ENCODE results near the gene DIPK1B. TPM values are rescaled to one million over a fixed set of nuclear protein-coding genes. Genes with fewer than 3 reads are reported as not detected.
A peak's percentile ranks its signal among the peaks of the same experiment; 100 is the strongest.

The DIPK1B gene
- polyA plus RNA-seq, 6 donors from 2014 or later, result 0.91 to 71.6 (median 15.1) TPM

GRCh38 chr9:136740069-136740468, 27.7 kb downstream of the DIPK1B start:
- DNase-seq, result no peak
- peak overlapping the region in 2 of 6 donors; percentile 54 to 95 for H3K27ac Mint-ChIP-seq
- peak overlapping the region; percentile 74 to 95 (median 87) for H3K4me3 Mint-ChIP-seq
- H3K9me3 Mint-ChIP-seq, result no peaks in the 10 kb centered on the region
- H3K4me1 Mint-ChIP-seq, result peaks cover 35 to 60% (median 54%) of the 10 kb centered on the region in 3 donors
- H3K27me3 Mint-ChIP-seq, result no peaks in the 10 kb centered on the region
- no peak for ATAC-seq (ENCODE audit: low read depth in 2 of 2)
- peaks cover 0 to 14% of the 10 kb centered on the region in 2 donors for H3K36me3 Mint-ChIP-seq

- ATAC-seq (ENCODE audit: low read depth in 2 of 2), result no peak
- Mint-ChIP-seq H3K36me3 (peaks cover 0 to 14% of the 10 kb centered on the region in 2 donors), H3K9me3 (no peaks in the 10 kb centered on the region), H3K4me1 (peaks cover 36 to 60% (median 54%) of the 10 kb centered on the region in 3 donors), H3K27ac (peak overlapping the region in 4 of 6 donors; percentile 52 to 95 (median 70)), H3K27me3 (no peaks in the 10 kb centered on the region), H3K4me3 (peak overlapping the region; percentile 74 to 95 (median 87))
- DNase-seq, result no peak
Observed at GRCh38 chr9:136740491-136740890, 28.1 kb downstream of the DIPK1B start.

- H3K4me1 Mint-ChIP-seq, result peaks cover 36 to 60% (median 54%) of the 10 kb centered on the region in 3 donors
- no peaks in the 10 kb centered on the region for H3K27me3 Mint-ChIP-seq
- no peaks in the 10 kb centered on the region for H3K9me3 Mint-ChIP-seq
- ATAC-seq (ENCODE audit: low read depth in 2 of 2) (peak; percentile 19 to 20), DNase-seq (no peak)
- peaks cover 0 to 14% of the 10 kb centered on the region in 2 donors for H3K36me3 Mint-ChIP-seq
- peak overlapping the region in 4 of 6 donors; percentile 87 to 95 (median 92) for H3K27ac Mint-ChIP-seq
- H3K4me3 Mint-ChIP-seq, result peak overlapping the region; percentile 85 to 97 (median 94)
Observed at GRCh38 chr9:136740971-136741882, 28.9 kb downstream of the DIPK1B start.

GRCh38 chr9:136741883-136742571, 29.7 kb downstream of the DIPK1B start:
- Mint-ChIP-seq H3K27ac (peak overlapping the region in 4 of 6 donors; percentile 87 to 95 (median 92)), H3K9me3 (no peaks in the 10 kb centered on the region), H3K27me3 (no peaks in the 10 kb centered on the region), H3K4me3 (peak overlapping the region; percentile 85 to 97 (median 94)), H3K36me3 (peaks cover 0 to 14% of the 10 kb centered on the region in 2 donors), H3K4me1 (peaks cover 38 to 64% (median 52%) of the 10 kb centered on the region in 3 donors)
- DNase-seq (peak; percentile 64), ATAC-seq (ENCODE audit: low read depth in 2 of 2) (peak; percentile 70 to 74)

- H3K4me1 Mint-ChIP-seq, result peaks cover 40 to 68% (median 54%) of the 10 kb centered on the region in 3 donors
Observed at GRCh38 chr9:136742591-136743391, 30.4 kb downstream of the DIPK1B start, which contains the start of gene LCN10. Gene LCN10 (minus strand): TSS chr9:136742940. CDS start chr9:136742903, 37 bp downstream.

GRCh38 chr9:136743639-136744211, 31.4 kb downstream of the DIPK1B start:
- no peaks in the 10 kb centered on the region for H3K9me3 Mint-ChIP-seq
- H3K27me3 Mint-ChIP-seq, result no peaks in the 10 kb centered on the region
- peaks cover 41 to 69% (median 56%) of the 10 kb centered on the region in 3 donors for H3K4me1 Mint-ChIP-seq
- H3K36me3 Mint-ChIP-seq, result peaks cover 0 to 7% of the 10 kb centered on the region in 2 donors
- DNase-seq, result no peak
- ATAC-seq (ENCODE audit: low read depth in 2 of 2), result no peak
- peak overlapping the region; percentile 47 to 97 (median 90) for H3K4me3 Mint-ChIP-seq
- peak overlapping the region in 3 of 6 donors; percentile 41 to 87 (median 78) for H3K27ac Mint-ChIP-seq

More at GRCh38 chr9:136742591-136743391, 30.4 kb downstream of the DIPK1B start, which contains the start of gene LCN10:
- peak within 1 kb of the TSS in 5 of 6 donors; percentile 69 to 95 (median 88) for H3K27ac Mint-ChIP-seq
- H3K27me3 Mint-ChIP-seq, result no peaks in the 10 kb centered on the region
- ATAC-seq (ENCODE audit: low read depth in 2 of 2) (peak; percentile 7 to 11), DNase-seq (no peak)
- H3K9me3 Mint-ChIP-seq, result no peaks in the 10 kb centered on the region
- H3K36me3 Mint-ChIP-seq, result peaks cover 0 to 14% of the 10 kb centered on the region in 2 donors
- H3K4me3 Mint-ChIP-seq, result peak within 1 kb of the TSS; percentile 85 to 97 (median 94)

GRCh38 chr9:136744773-136745172, 32.4 kb downstream of the DIPK1B start:
- Mint-ChIP-seq H3K27me3 (no peaks in the 10 kb centered on the region), H3K9me3 (peaks cover 0 to 1% (median 0%) of the 10 kb centered on the region in 7 donors), H3K27ac (peak overlapping the region in 1 of 6 donors; percentile 66), H3K4me3 (peak overlapping the region in 1 of 8 donors; percentile 45), H3K36me3 (no peaks in the 10 kb centered on the region), H3K4me1 (peaks cover 42 to 71% (median 57%) of the 10 kb centered on the region in 3 donors)
- DNase-seq (no peak), ATAC-seq (ENCODE audit: low read depth in 2 of 2) (no peak)

- DNase-seq (no peak), ATAC-seq (ENCODE audit: low read depth in 2 of 2) (no peak)
- no peaks in the 10 kb centered on the region for H3K27me3 Mint-ChIP-seq
- H3K4me1 Mint-ChIP-seq, result peaks cover 45 to 75% (median 60%) of the 10 kb centered on the region in 3 donors
- peak overlapping the region in 2 of 6 donors; percentile 19 to 66 for H3K27ac Mint-ChIP-seq
- no peak overlapping the region for H3K4me3 Mint-ChIP-seq
- no peaks in the 10 kb centered on the region for H3K36me3 Mint-ChIP-seq
- peaks cover 0 to 5% (median 2%) of the 10 kb centered on the region in 7 donors for H3K9me3 Mint-ChIP-seq
Observed at GRCh38 chr9:136745389-136746154, 33.2 kb downstream of the DIPK1B start.

GRCh38 chr9:136746155-136746490, 33.8 kb downstream of the DIPK1B start:
- no peak overlapping the region for H3K4me3 Mint-ChIP-seq
- H3K36me3 Mint-ChIP-seq, result no peaks in the 10 kb centered on the region
- no peak for ATAC-seq (ENCODE audit: low read depth in 2 of 2)
- peaks cover 45 to 75% (median 64%) of the 10 kb centered on the region in 3 donors for H3K4me1 Mint-ChIP-seq
- H3K27ac Mint-ChIP-seq, result peak overlapping the region in 1 of 6 donors; percentile 26
- no peak for DNase-seq
- H3K27me3 Mint-ChIP-seq, result no peaks in the 10 kb centered on the region
- peaks cover 0 to 9% (median 2%) of the 10 kb centered on the region in 7 donors for H3K9me3 Mint-ChIP-seq

GRCh38 chr9:136746621-136747020, 34.2 kb downstream of the DIPK1B start:
- H3K4me3 Mint-ChIP-seq, result peak overlapping the region in 1 of 8 donors; percentile 37
- H3K36me3 Mint-ChIP-seq, result peaks cover 0 to under 1% of the 10 kb centered on the region in 2 donors
- H3K27ac Mint-ChIP-seq, result no peak overlapping the region
- H3K9me3 Mint-ChIP-seq, result peaks cover 0 to 11% (median 3%) of the 10 kb centered on the region in 7 donors
- ATAC-seq (ENCODE audit: low read depth in 2 of 2), result no peak
- no peaks in the 10 kb centered on the region for H3K27me3 Mint-ChIP-seq
- H3K4me1 Mint-ChIP-seq, result peaks cover 41 to 70% (median 63%) of the 10 kb centered on the region in 3 donors
- DNase-seq, result no peak

- peaks cover 3 to 8% of the 10 kb centered on the region in 2 donors for H3K36me3 Mint-ChIP-seq
- peak overlapping the region in 3 of 8 donors; percentile 8 to 56 (median 37) for H3K4me3 Mint-ChIP-seq
- H3K27me3 Mint-ChIP-seq, result no peaks in the 10 kb centered on the region
- DNase-seq (no peak), ATAC-seq (ENCODE audit: low read depth in 2 of 2) (no peak)
- peaks cover 2 to 19% (median 11%) of the 10 kb centered on the region in 7 donors for H3K9me3 Mint-ChIP-seq
- H3K27ac Mint-ChIP-seq, result peak overlapping the region in 5 of 6 donors; percentile 59 to 95 (median 81)
- H3K4me1 Mint-ChIP-seq, result peaks cover 41 to 64% (median 63%) of the 10 kb centered on the region in 3 donors
Observed at GRCh38 chr9:136747161-136748060, 35.0 kb downstream of the DIPK1B start.

Measured in naive B cell (primary cell).